Pancreas (tissue), 10 donors: Measurements from ENCODE around the gene PUSL1. TPM values are rescaled to one million over a fixed set of nuclear protein-coding genes. Genes with fewer than 3 reads are reported as not detected.

Experiments used
- ATAC-seq, 4 donors: fragments of 200-7000 bp; cut with Tn5 transposase; one replicate each; pipeline versions ENCODE4 v1.8.0 to v1.9.1; 2020; ENCODE audit warnings: mild to moderate bottlenecking in 4 of 4, moderate library complexity in 4 of 4
- DNase-seq, 6 donors: peaks; one replicate each; pipeline ENCODE4 v3.0.0-alpha.2; 2020
- FAIRE-seq: peaks from 2 replicates; lab custom pipeline; 2012; peaks lifted over from hg19 to GRCh38; lab: Jason Lieb, UNC
- H3K27ac ChIP-seq, 4 donors: fragments of 200-600 bp; sonication (generic); 1 replicate in 3 of 4; 2 replicates in 1 of 4; pipeline versions ENCODE4 v1.5.0 to v1.8.0; 2020
- H3K27me3 ChIP-seq, 4 donors: fragments of 200-600 bp; one replicate each; pipeline ENCODE4 v1.8.0; 2021
- H3K36me3 ChIP-seq, 3 donors: fragments of 200-600 bp; sonication (generic) in 1 of 3; one replicate each; pipeline versions ENCODE4 v1.5.0 to v1.8.0; 2020 to 2021
- H3K4me1 ChIP-seq, 3 donors: fragments of 200-600 bp; one replicate each; pipeline ENCODE4 v1.8.0; 2021
- H3K4me3 ChIP-seq, 4 donors: fragments of 200-600 bp; sonication (generic) in 2 of 4; one replicate each; pipeline versions ENCODE4 v1.5.0 to v1.8.0; 2020 to 2021
- H3K9me3 ChIP-seq, 4 donors: fragments of 200-600 bp; one replicate each; pipeline ENCODE4 v1.8.0; 2021
- CTCF ChIP-seq, 4 donors: fragments of 200-600 bp; sonication (generic) in 3 of 4; IDR thresholded peaks; one replicate each; pipeline versions ENCODE4 v1.5.0 to v1.8.0; 2021; ENCODE audit warnings: antibody characterized with exemption in 4 of 4
- WGBS, 2 donors: extraction: QIAGEN DNeasy Blood & Tissue Kit; methylation state at CpG; one replicate each; pipeline ENCODE4 v1.1.7; 2013; 5-methylcytosine and 5-hydroxymethylcytosine counted together
- intact Hi-C, 3 donors: fragments of 100-400 bp; cut with DNase I; formaldehyde crosslinking; loops; one replicate each; pipeline versions ENCODE4 v1.11.1 to v1.14.2; 2022
- polyA plus RNA-seq, 2 donors: library from polyadenylated mRNA; stranded (reverse); fragments of 200-250 nt; gene quantifications; one replicate each; pipeline ENCODE4 v1.2.3, GENCODE V29; 2013
- total RNA-seq, 6 donors: library from RNA; stranded (reverse); fragmentation: NEBNext Ultra II Directional in 4 of 6; extraction: Animal tissue kit (Norgen Biotek cat#: 25700) in 4 of 6; gene quantifications; one replicate each; pipeline versions ENCODE4 v1.2.1 to v1.2.4, GENCODE V29; 2021 to 2023
- donor health status: healthy with polysubstance abuse.
- donor health status: DM: no; HTN: no; CAD: no; lungs with moderate emphysema.
- donor health status: DM: no; HTN: no; CAD: no.
- donor health status: control.
- donor health status: control.
- donor health status: Bipolar disorder and iron deficiency.
- donor health status: DM: yes; HTN: yes; CAD: no.
- donor health status: DM: no; HTN: no; CAD: no.
- donor health status: DM: no; HTN: no; CAD: no.
- donor health status: DM: yes; HTN: yes; CAD: no.

Gene PUSL1
- total and polyA plus RNA-seq, 8 donors, result 7.5 to 23.2 (median 10.2) TPM

GRCh38 chr1:1267488-1268283, 40.7 kb upstream of the PUSL1 start:
- ATAC-seq (no peak), FAIRE-seq (no peak), DNase-seq (no peak)
- Histone ChIP-seq H3K4me1 (peaks cover 10 to 18% (median 14%) of the 10 kb centered on the region in 3 donors), H3K9me3 (no peaks in the 10 kb centered on the region), H3K36me3 (peaks cover 0 to 21% (median 5%) of the 10 kb centered on the region in 3 donors), H3K27ac (no peak overlapping the region), H3K27me3 (no peaks in the 10 kb centered on the region), H3K4me3 (no peak overlapping the region)
- TF ChIP-seq CTCF (IDR thresholded peaks at IDR 0.05), result no peak
- intact Hi-C loops, result no loop called here
- 94 to 95% methylated on average over 39 of the region's 39 CpGs for WGBS, 2 donors

- peaks cover 0 to 16% (median 0%) of the 10 kb centered on the region in 3 donors for H3K36me3 ChIP-seq
- 93 to 95% methylated on average over 13 of the region's 13 CpGs for WGBS, 2 donors
- no peak for ATAC-seq
Measured at GRCh38 chr1:1268284-1268682, 40.1 kb upstream of the PUSL1 start.

GRCh38 chr1:1270813-1271212, 37.6 kb upstream of the PUSL1 start:
- H3K4me1 ChIP-seq, result peaks cover 10 to 21% (median 14%) of the 10 kb centered on the region in 3 donors
- FAIRE-seq, result no peak

More at GRCh38 chr1:1268284-1268682, 40.1 kb upstream of the PUSL1 start:
- no peak for FAIRE-seq
- TF ChIP-seq CTCF (IDR thresholded peaks at IDR 0.05), result no peak
- DNase-seq, result no peak
- intact Hi-C loops, result no loop called here
- no peaks in the 10 kb centered on the region for H3K27me3 ChIP-seq
- no peak overlapping the region for H3K4me3 ChIP-seq
- no peaks in the 10 kb centered on the region for H3K9me3 ChIP-seq
- peaks cover 10 to 18% (median 14%) of the 10 kb centered on the region in 3 donors for H3K4me1 ChIP-seq
- H3K27ac ChIP-seq, result no peak overlapping the region

GRCh38 chr1:1272341-1273208, 35.8 kb upstream of the PUSL1 start:
- H3K36me3 ChIP-seq, result peaks cover 0 to under 1% (median 0%) of the 10 kb centered on the region in 3 donors
- DNase-seq (peak in 4 of 6 donors; percentile 30 to 81 (median 42)), ATAC-seq (peak in 3 of 4 donors; percentile 5 to 30 (median 5)), FAIRE-seq (no peak)
- peak overlapping the region in 2 of 4 donors; percentile 35 to 47 for H3K27ac ChIP-seq
- H3K4me1 ChIP-seq, result peaks cover 10 to 21% (median 14%) of the 10 kb centered on the region in 3 donors
- intact Hi-C loops, result no loop called here
- TF ChIP-seq CTCF (IDR thresholded peaks at IDR 0.05), result no peak
- WGBS, 2 donors, result 8 to 10% methylated on average over 43 of the region's 43 CpGs
- H3K27me3 ChIP-seq, result no peaks in the 10 kb centered on the region
- H3K9me3 ChIP-seq, result no peaks in the 10 kb centered on the region
- H3K4me3 ChIP-seq, result peak overlapping the region; percentile 95 to 98 (median 96)

More at GRCh38 chr1:1270813-1271212, 37.6 kb upstream of the PUSL1 start:
- DNase-seq, result peak in 1 of 6 donors; percentile 57
- 79 to 80% methylated on average over 7 of the region's 7 CpGs for WGBS, 2 donors
- Histone ChIP-seq H3K27me3 (no peaks in the 10 kb centered on the region), H3K36me3 (peaks cover 0 to 5% (median 0%) of the 10 kb centered on the region in 3 donors), H3K27ac (no peak overlapping the region), H3K4me3 (no peak overlapping the region), H3K9me3 (no peaks in the 10 kb centered on the region)
- ATAC-seq, result no peak
- no peak for TF ChIP-seq CTCF (IDR thresholded peaks at IDR 0.05)
- intact Hi-C loops, result no loop called here
